HG03108 (cell line): Measurements from ENCODE around the gene EFNB2.

Source experiments
- ATAC-seq: cut with Tn5 transposase; IDR thresholded peaks from one replicate; pipeline ENCODE4 v1.9.1; 2021; ENCODE audit warnings: moderate library complexity; ENCODE audit not compliant: unreplicated experiment

Gene EFNB2

DNA sequence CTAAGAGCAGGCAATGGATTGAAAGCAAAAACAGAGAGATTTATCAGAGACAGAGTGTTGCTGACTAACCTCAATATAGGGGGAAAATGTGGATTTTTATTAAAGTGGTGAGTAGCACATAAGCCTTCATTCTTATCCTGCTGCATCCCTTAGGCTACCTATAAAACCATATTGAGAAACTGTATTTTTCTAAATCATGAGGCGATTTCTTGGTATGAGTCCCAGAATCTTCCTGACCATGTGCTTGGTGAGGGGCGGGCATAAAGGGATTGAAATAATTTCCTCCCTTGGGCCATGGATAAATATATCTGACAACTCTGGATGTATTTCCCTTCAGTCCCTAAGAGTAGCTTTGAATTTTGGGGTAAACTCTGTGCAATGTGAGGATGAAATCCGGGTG lies 72.8 kb downstream of the EFNB2 start:
- ATAC-seq: no peak

DNA sequence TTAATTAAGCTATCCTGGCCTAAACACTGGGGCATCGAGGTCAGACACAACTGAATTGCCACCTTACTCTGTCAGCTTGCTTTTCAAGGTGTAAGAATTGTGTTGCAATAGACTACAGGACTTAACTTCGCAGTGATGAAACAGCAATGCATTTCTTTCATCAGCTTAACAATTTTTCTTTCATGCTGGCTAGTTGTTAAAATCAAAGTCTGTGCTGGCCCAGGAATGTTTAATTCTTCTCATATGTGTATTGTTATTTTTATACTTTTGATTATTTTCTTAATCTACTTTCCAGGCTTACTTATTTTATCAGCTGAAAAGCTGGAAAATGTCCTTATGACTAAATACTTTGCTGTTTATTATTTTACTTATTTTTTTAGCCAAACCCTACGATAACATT lies 79.7 kb downstream of the EFNB2 start:
- no peak for ATAC-seq

DNA sequence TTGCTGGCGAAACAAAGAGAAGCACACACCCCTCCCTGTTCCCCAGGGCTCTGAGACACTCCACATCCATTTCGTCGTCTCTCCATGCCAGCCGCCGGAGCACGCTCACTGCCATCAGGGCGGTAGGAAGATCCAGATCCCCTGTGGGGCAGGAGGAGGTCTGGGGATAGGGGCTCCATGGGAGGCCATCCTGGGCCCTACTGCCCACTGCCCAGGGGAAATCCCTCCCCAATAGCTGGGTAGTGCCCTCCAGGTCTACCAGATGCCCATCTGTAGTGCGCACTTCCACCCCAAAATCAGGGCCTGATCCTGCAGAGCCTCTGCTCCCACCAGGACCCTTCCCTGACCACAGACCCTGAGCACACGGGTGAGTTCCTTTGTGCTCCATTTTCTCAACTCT lies 80.3 kb downstream of the EFNB2 start:
- ATAC-seq: no peak

DNA sequence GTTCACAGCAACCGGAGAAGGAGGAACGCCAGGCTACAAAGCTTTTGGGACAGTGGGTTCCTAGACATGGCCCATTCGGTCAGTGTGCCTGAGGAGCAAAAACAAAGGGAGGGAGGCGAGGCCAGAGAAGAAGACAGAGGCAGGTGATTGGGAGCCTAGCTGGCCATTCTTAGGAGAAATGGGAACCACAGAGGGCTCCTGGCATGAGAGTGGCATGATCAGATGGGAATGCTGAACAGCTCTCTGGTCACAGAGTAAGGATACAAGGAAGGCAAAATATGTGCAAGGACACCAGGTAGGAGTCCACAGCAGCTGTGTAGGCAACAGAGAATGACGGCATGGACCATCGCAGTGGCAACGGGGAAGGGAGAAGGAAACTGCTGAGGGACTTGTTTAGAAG lies 82.4 kb downstream of the EFNB2 start:
- ATAC-seq: no peak

GRCh38 chr13:106450991-106451390 lies 84.5 kb downstream of the EFNB2 start:
- no peak for ATAC-seq

GRCh38 chr13:106449096-106449495 lies 86.4 kb downstream of the EFNB2 start:
- ATAC-seq: no peak

DNA sequence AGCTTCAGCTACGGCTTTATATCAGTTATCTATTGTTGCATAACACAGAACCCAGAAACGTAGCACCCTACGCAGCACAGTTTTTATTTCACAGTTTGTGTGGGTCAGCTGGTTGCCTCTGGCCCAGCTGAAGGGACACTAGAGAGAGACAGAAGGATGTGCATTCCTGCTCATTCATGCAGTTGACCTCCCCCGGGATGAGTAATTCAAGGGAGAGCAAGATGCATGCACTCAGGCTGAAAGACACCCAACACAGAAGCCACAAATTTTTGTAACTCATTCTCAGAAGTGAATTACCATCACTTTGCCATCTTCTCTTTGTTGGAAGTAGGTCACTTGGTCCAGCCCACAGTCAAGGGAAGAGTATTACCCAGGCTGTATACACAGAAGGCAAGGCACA lies 89.5 kb downstream of the EFNB2 start:
- no peak for ATAC-seq

GRCh38 chr13:106443607-106444322 lies 91.7 kb downstream of the EFNB2 start:
- ATAC-seq: no peak

DNA sequence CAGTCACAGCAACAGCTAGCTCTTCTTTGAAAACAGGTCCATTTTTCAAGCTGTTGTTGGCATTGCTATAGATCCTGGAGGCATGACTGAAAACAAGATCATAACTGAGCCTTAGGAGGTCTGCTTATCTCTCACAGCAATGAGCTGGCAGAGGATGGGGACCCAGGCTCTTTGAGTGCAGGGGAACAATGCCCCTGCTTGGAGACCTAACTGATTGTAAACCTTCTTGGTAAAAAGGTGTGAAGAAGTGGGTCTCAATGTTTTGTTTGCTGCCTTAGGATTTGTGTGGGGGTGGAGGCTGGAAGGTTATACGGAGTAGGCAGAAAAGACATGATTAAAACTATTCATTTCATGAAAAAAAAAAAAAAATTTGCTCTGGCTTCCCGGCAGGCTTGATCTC lies 94.6 kb downstream of the EFNB2 start:
- no peak for ATAC-seq
